ENCODE measurements around the gene GCGR.

GRCh38 chr17:81808778-81809555 lies 5.0 kb downstream of the GCGR start:
- no peak for TF ChIP-seq ETS1 (IDR thresholded peaks at IDR 0.05)
- TF ChIP-seq CTCF (conservative IDR thresholded peaks at IDR 0.05; ENCODE audit: low read depth in 2 of 2): peak in 1 of 2 experiments; percentile 35; a peak in 2 of 4 replicates
- no peak for TF ChIP-seq EZH2phosphoT487 (IDR thresholded peaks at IDR 0.05; ENCODE audit: unreplicated experiment)
- TF ChIP-seq JUNB (IDR thresholded peaks at IDR 0.05; ENCODE audit: unreplicated experiment): no peak
- no peak for TF ChIP-seq POLR2AphosphoS5 (IDR thresholded peaks at IDR 0.05; ENCODE audit: low read depth)
- TF ChIP-seq CREB1 (CRISPR knock-in tag; IDR thresholded peaks at IDR 0.05; ENCODE audit: low read depth): no peak
- TF ChIP-seq REST (IDR thresholded peaks at IDR 0.05; ENCODE audit: unreplicated experiment): no peak
- no peak for TF ChIP-seq ZNF331 (CRISPR knock-in tag; IDR thresholded peaks at IDR 0.05; ENCODE audit: low read depth)
- no peak for TF ChIP-seq EZH2 (IDR thresholded peaks at IDR 0.05; ENCODE audit: low read depth, unreplicated experiment)

All from GM23338 (cell line).